ENCODE data around the gene ST3GAL4. TPM values are rescaled to one million over a fixed set of nuclear protein-coding genes. Genes with fewer than 3 reads are reported as not detected.

The ST3GAL4 gene
- polyA plus RNA-seq, 1 donor (not counting 4 experiments of a cell fraction or from before 2014, with no cell fraction given) = 24.6 TPM

- H3K4me2 ChIP-seq (ENCODE audit: control insufficient read depth, extremely low read depth, insufficient read depth, low read depth, low read length) = no peak overlapping the region
- H3K27me3 ChIP-seq (ENCODE audit: control insufficient read depth, extremely low read depth, insufficient read depth, low read length) = no peaks in the 10 kb centered on the region
- no peak overlapping the region for H3K27ac ChIP-seq (ENCODE audit: control insufficient read depth, insufficient read depth, low read length)
- dilution Hi-C loops (cut with MboI; ENCODE audit: extremely low pct_ligation_motif_present, low sequenced_read_pairs) = no loop called here
- H3K9me1 ChIP-seq (ENCODE audit: control insufficient read depth, extremely low read depth, insufficient read depth, low read length) = no peaks in the 10 kb centered on the region
- TF ChIP-seq EZH2 (IDR thresholded peaks at IDR 0.05; ENCODE audit: low read length) = no peak
- TF ChIP-seq CTCF (optimal IDR thresholded peaks at IDR 0.05 in 1 of 3, IDR thresholded peaks at IDR 0.05 in 1 of 3, conservative IDR thresholded peaks at IDR 0.05 in 1 of 3; ENCODE audit: extremely low read depth in 1 of 3, insufficient read depth in 2 of 3, low read length in 3 of 3) = no peak
- H3K4me1 ChIP-seq (ENCODE audit: control insufficient read depth, extremely low read depth, insufficient read depth, low read length) = peaks cover 10% of the 10 kb centered on the region
- no peaks in the 10 kb centered on the region for H4K20me1 ChIP-seq (ENCODE audit: control insufficient read depth, extremely low read depth, insufficient read depth, low read length)
- no peak overlapping the region for H2AFZ ChIP-seq (ENCODE audit: control insufficient read depth, low read length)
- DNase-seq (ENCODE audit: low read depth, low spot score) (no peak), FAIRE-seq (no peak)
- peaks cover 8 to 13% of the 10 kb centered on the region in 2 experiments for H3K36me3 ChIP-seq (ENCODE audit: control insufficient read depth in 2 of 2, extremely low read depth in 1 of 2, insufficient read depth in 2 of 2, low read length in 2 of 2)
- no peak overlapping the region for H3K4me3 ChIP-seq (ENCODE audit: control insufficient read depth in 2 of 3, extremely low read depth in 1 of 3, insufficient read depth in 2 of 3, low read depth in 1 of 3, low read length in 3 of 3)
- H3K79me2 ChIP-seq (ENCODE audit: control insufficient read depth, insufficient read depth, low read length) = no peaks in the 10 kb centered on the region
- no peak overlapping the region for H3K9ac ChIP-seq (ENCODE audit: control insufficient read depth, extremely low read depth, insufficient read depth, low read length)
- H3K9me3 ChIP-seq (ENCODE audit: control insufficient read depth, low read depth, low read length) = no peaks in the 10 kb centered on the region
Observed at GRCh38 chr11:126334659-126335462, 20.6 kb upstream of the ST3GAL4 start.

- Histone ChIP-seq H3K79me2 (ENCODE audit: control insufficient read depth, insufficient read depth, low read length) (no peaks in the 10 kb centered on the region), H3K4me2 (ENCODE audit: control insufficient read depth, extremely low read depth, insufficient read depth, low read depth, low read length) (no peak overlapping the region), H3K36me3 (ENCODE audit: control insufficient read depth in 2 of 2, extremely low read depth in 1 of 2, insufficient read depth in 2 of 2, low read length in 2 of 2) (peaks cover 10 to 14% of the 10 kb centered on the region in 2 experiments), H3K9me1 (ENCODE audit: control insufficient read depth, extremely low read depth, insufficient read depth, low read length) (no peaks in the 10 kb centered on the region), H3K4me3 (ENCODE audit: control insufficient read depth in 2 of 3, extremely low read depth in 1 of 3, insufficient read depth in 2 of 3, low read depth in 1 of 3, low read length in 3 of 3) (no peak overlapping the region), H3K4me1 (ENCODE audit: control insufficient read depth, extremely low read depth, insufficient read depth, low read length) (peaks cover 11% of the 10 kb centered on the region), H3K9ac (ENCODE audit: control insufficient read depth, extremely low read depth, insufficient read depth, low read length) (no peak overlapping the region), H2AFZ (ENCODE audit: control insufficient read depth, low read length) (no peak overlapping the region), H4K20me1 (ENCODE audit: control insufficient read depth, extremely low read depth, insufficient read depth, low read length) (no peaks in the 10 kb centered on the region), H3K9me3 (ENCODE audit: control insufficient read depth, low read depth, low read length) (no peaks in the 10 kb centered on the region), H3K27me3 (ENCODE audit: control insufficient read depth, extremely low read depth, insufficient read depth, low read length) (no peaks in the 10 kb centered on the region), H3K27ac (ENCODE audit: control insufficient read depth, insufficient read depth, low read length) (no peak overlapping the region)
- no peak for FAIRE-seq
- no peak for DNase-seq (ENCODE audit: low read depth, low spot score)
- no peak for TF ChIP-seq CTCF (optimal IDR thresholded peaks at IDR 0.05 in 1 of 3, IDR thresholded peaks at IDR 0.05 in 1 of 3, conservative IDR thresholded peaks at IDR 0.05 in 1 of 3; ENCODE audit: extremely low read depth in 1 of 3, insufficient read depth in 2 of 3, low read length in 3 of 3)
- no peak for TF ChIP-seq EZH2 (IDR thresholded peaks at IDR 0.05; ENCODE audit: low read length)
- dilution Hi-C loops (cut with MboI; ENCODE audit: extremely low pct_ligation_motif_present, low sequenced_read_pairs) = no loop called here
Observed at GRCh38 chr11:126335463-126335760, 20.1 kb upstream of the ST3GAL4 start.
